Lower lobe of right lung (tissue), 2 donors: ENCODE measurements around the gene CRB1. TPM values are rescaled to one million over a fixed set of nuclear protein-coding genes. Genes with fewer than 3 reads are reported as not detected.

Source experiments
- ATAC-seq, 2 donors: fragments of 200-7000 bp; cut with Tn5 transposase; one replicate each; pipeline ENCODE4 v1.9.1; 2020 to 2022; ENCODE audit warnings: mild to moderate bottlenecking in 2 of 2, moderate library complexity in 2 of 2
- DNase-seq: peaks from one replicate; pipeline ENCODE4 v3.0.0-alpha.2; 2020
- H3K27ac ChIP-seq: fragments of 200-600 bp; one replicate; pipeline ENCODE4 v1.8.0; 2022
- H3K27me3 ChIP-seq: fragments of 200-600 bp; one replicate; pipeline ENCODE4 v1.8.0; 2022; ENCODE audit warnings: low read depth
- H3K36me3 ChIP-seq: fragments of 200-600 bp; one replicate; pipeline ENCODE4 v1.8.0; 2022; ENCODE audit warnings: mild to moderate bottlenecking
- H3K4me1 ChIP-seq: fragments of 200-600 bp; one replicate; pipeline ENCODE4 v1.8.0; 2022
- H3K4me3 ChIP-seq: fragments of 200-600 bp; one replicate; pipeline ENCODE4 v1.8.0; 2022; ENCODE audit warnings: mild to moderate bottlenecking
- H3K9me3 ChIP-seq: fragments of 200-600 bp; one replicate; pipeline ENCODE4 v1.8.0; 2022
- CTCF ChIP-seq: fragments of 200-600 bp; IDR thresholded peaks from one replicate; pipeline ENCODE4 v1.8.0; 2022; ENCODE audit warnings: antibody characterized with exemption, mild to moderate bottlenecking
- intact Hi-C: fragments of 100-400 bp; cut with DNase I; formaldehyde crosslinking; loops from one replicate; pipeline ENCODE4 v1.11.0; 2022
- total RNA-seq: library from RNA; stranded (reverse); fragmentation: NEBNext Ultra II Directional; extraction: Animal tissue kit (Norgen Biotek cat#: 25700); gene quantifications from one replicate; pipeline ENCODE4 v1.2.1, GENCODE V29; 2021
- donor health status: DM: no; HTN: yes; CAD: no; lungs with severe emphysema.

Gene CRB1
- total RNA-seq, 1 donor from 2014 or later, result 0.77 TPM

- Histone ChIP-seq H3K4me3 (no peak overlapping the region), H3K4me1 (no peaks in the 10 kb centered on the region), H3K27ac (no peak overlapping the region), H3K27me3 (no peaks in the 10 kb centered on the region), H3K36me3 (no peaks in the 10 kb centered on the region), H3K9me3 (no peaks in the 10 kb centered on the region)
- no peak for TF ChIP-seq CTCF
- DNase-seq (no peak), ATAC-seq (no peak)
- intact Hi-C loops, result no loop called here
Measured at GRCh38 chr1:197319631-197320030, 51.6 kb downstream of the CRB1 start.

GRCh38 chr1:197320991-197321531, 53.0 kb downstream of the CRB1 start:
- no peak overlapping the region for H3K27ac ChIP-seq
- no peak overlapping the region for H3K4me3 ChIP-seq
- H3K9me3 ChIP-seq, result no peaks in the 10 kb centered on the region
- ATAC-seq, result peak; percentile 35 to 63
- H3K4me1 ChIP-seq, result no peaks in the 10 kb centered on the region
- intact Hi-C loops, result no loop called here
- no peaks in the 10 kb centered on the region for H3K27me3 ChIP-seq
- H3K36me3 ChIP-seq, result no peaks in the 10 kb centered on the region
- DNase-seq, result no peak
- TF ChIP-seq CTCF, result no peak

GRCh38 chr1:197321811-197322210, 53.8 kb downstream of the CRB1 start:
- H3K4me3 ChIP-seq, result no peak overlapping the region
- ATAC-seq (no peak), DNase-seq (no peak)
- no peaks in the 10 kb centered on the region for H3K9me3 ChIP-seq
- TF ChIP-seq CTCF, result no peak
- H3K27me3 ChIP-seq, result no peaks in the 10 kb centered on the region
- H3K36me3 ChIP-seq, result no peaks in the 10 kb centered on the region
- no peak overlapping the region for H3K27ac ChIP-seq
- H3K4me1 ChIP-seq, result no peaks in the 10 kb centered on the region
- intact Hi-C loops, result no loop called here

- Histone ChIP-seq H3K4me3 (no peak overlapping the region), H3K27ac (no peak overlapping the region), H3K27me3 (no peaks in the 10 kb centered on the region), H3K9me3 (no peaks in the 10 kb centered on the region), H3K36me3 (no peaks in the 10 kb centered on the region), H3K4me1 (no peaks in the 10 kb centered on the region)
- ATAC-seq (no peak), DNase-seq (no peak)
- TF ChIP-seq CTCF, result peak; percentile 36
- intact Hi-C loops, result no loop called here
Measured at GRCh38 chr1:197327776-197328364, 59.8 kb downstream of the CRB1 start.

- DNase-seq, result no peak
- Histone ChIP-seq H3K9me3 (no peaks in the 10 kb centered on the region), H3K27me3 (no peaks in the 10 kb centered on the region), H3K36me3 (no peaks in the 10 kb centered on the region), H3K4me1 (no peaks in the 10 kb centered on the region), H3K27ac (no peak overlapping the region), H3K4me3 (no peak overlapping the region)
- intact Hi-C loops, result no loop called here
- ATAC-seq, result no peak
- no peak for TF ChIP-seq CTCF
Measured at GRCh38 chr1:197330213-197330612, 62.2 kb downstream of the CRB1 start.
